ENCODE data around the gene EDN3.

The EDN3 gene

GRCh38 chr20:59284470-59284869 lies 15.9 kb upstream of the EDN3 start:
- H3K36me3 Mint-ChIP-seq (ENCODE audit: low read depth), result no peaks in the 10 kb centered on the region
- no peak overlapping the region for H3K4me3 Mint-ChIP-seq
- TF ChIP-seq CTCF (IDR thresholded peaks at IDR 0.05), result no peak
- peaks cover 11% of the 10 kb centered on the region for H3K4me1 Mint-ChIP-seq
- peaks cover 12% of the 10 kb centered on the region for H3K9me3 Mint-ChIP-seq
- H3K27me3 Mint-ChIP-seq (ENCODE audit: low read depth, poor library complexity), result peaks cover 21% of the 10 kb centered on the region
- no peak overlapping the region for H3K27ac Mint-ChIP-seq
- DNase-seq, result no peak

GRCh38 chr20:59289994-59290393 lies 10.4 kb upstream of the EDN3 start:
- peaks cover 41% of the 10 kb centered on the region for H3K27me3 Mint-ChIP-seq (ENCODE audit: low read depth, poor library complexity)

GRCh38 chr20:59291740-59292383 lies 8.5 kb upstream of the EDN3 start:
- H3K9me3 Mint-ChIP-seq, result no peaks in the 10 kb centered on the region
- H3K4me3 Mint-ChIP-seq, result no peak overlapping the region
- no peak overlapping the region for H3K27ac Mint-ChIP-seq
- peaks cover 42% of the 10 kb centered on the region for H3K27me3 Mint-ChIP-seq (ENCODE audit: low read depth, poor library complexity)
- H3K4me1 Mint-ChIP-seq, result peaks cover 11% of the 10 kb centered on the region
- no peaks in the 10 kb centered on the region for H3K36me3 Mint-ChIP-seq (ENCODE audit: low read depth)
- no peak for TF ChIP-seq CTCF (IDR thresholded peaks at IDR 0.05)
- no peak for DNase-seq

More at GRCh38 chr20:59289994-59290393, 10.4 kb upstream of the EDN3 start:
- Mint-ChIP-seq H3K36me3 (ENCODE audit: low read depth) (no peaks in the 10 kb centered on the region), H3K27ac (no peak overlapping the region), H3K9me3 (peaks cover 3% of the 10 kb centered on the region), H3K4me1 (peaks cover 11% of the 10 kb centered on the region), H3K4me3 (no peak overlapping the region)
- no peak for DNase-seq
- TF ChIP-seq CTCF (IDR thresholded peaks at IDR 0.05), result no peak

- H3K9me3 Mint-ChIP-seq, result no peaks in the 10 kb centered on the region
- no peak for TF ChIP-seq CTCF (IDR thresholded peaks at IDR 0.05)
- no peak for DNase-seq
- peaks cover 26% of the 10 kb centered on the region for H3K4me1 Mint-ChIP-seq
- no peaks in the 10 kb centered on the region for H3K36me3 Mint-ChIP-seq (ENCODE audit: low read depth)
- peaks cover 63% of the 10 kb centered on the region for H3K27me3 Mint-ChIP-seq (ENCODE audit: low read depth, poor library complexity)
- no peak overlapping the region for H3K27ac Mint-ChIP-seq
- H3K4me3 Mint-ChIP-seq, result no peak overlapping the region
Measured at GRCh38 chr20:59295531-59295930, 4.9 kb upstream of the EDN3 start.

- no peak overlapping the region for H3K4me3 Mint-ChIP-seq
- TF ChIP-seq CTCF (IDR thresholded peaks at IDR 0.05), result no peak
- DNase-seq, result no peak
- no peaks in the 10 kb centered on the region for H3K36me3 Mint-ChIP-seq (ENCODE audit: low read depth)
- peaks cover 30% of the 10 kb centered on the region for H3K4me1 Mint-ChIP-seq
- H3K27me3 Mint-ChIP-seq (ENCODE audit: low read depth, poor library complexity), result peaks cover 76% of the 10 kb centered on the region
- H3K27ac Mint-ChIP-seq, result no peak overlapping the region
- no peaks in the 10 kb centered on the region for H3K9me3 Mint-ChIP-seq
Measured at GRCh38 chr20:59297686-59298085, 2.7 kb upstream of the EDN3 start.

GRCh38 chr20:59299945-59300332 lies 472 bp upstream of the EDN3 start:
- no peak for TF ChIP-seq CTCF (IDR thresholded peaks at IDR 0.05)
- H3K4me1 Mint-ChIP-seq, result peaks cover 34% of the 10 kb centered on the region
- H3K27ac Mint-ChIP-seq, result no peak overlapping the region
- peaks cover 83% of the 10 kb centered on the region for H3K27me3 Mint-ChIP-seq (ENCODE audit: low read depth, poor library complexity)
- DNase-seq, result peak; percentile 21
- no peaks in the 10 kb centered on the region for H3K36me3 Mint-ChIP-seq (ENCODE audit: low read depth)
- H3K9me3 Mint-ChIP-seq, result no peaks in the 10 kb centered on the region
- peak overlapping the region; percentile 69 for H3K4me3 Mint-ChIP-seq

All from nephron progenitor cell (in vitro differentiated cells).